Stimulated activated CD4-positive, alpha-beta T cell treated with anti-CD3 and anti-CD28 coated beads, Interleukin-2, amount 100 ng/mL, for 24 hours (primary cell): ENCODE measurements around the gene TGM2.

Experiments used
- DNase-seq, 2 donors: peaks; one replicate each; pipeline ENCODE4 v3.0.0-alpha.2; 2020

Gene TGM2

GRCh38 chr20:38143646-38144554, 21.2 kb downstream of the TGM2 start:
- DNase-seq, result no peak

- DNase-seq, result no peak
Observed at GRCh38 chr20:38143238-38143645, 21.8 kb downstream of the TGM2 start.

- DNase-seq, result no peak
Observed at GRCh38 chr20:38141889-38142494, 23.1 kb downstream of the TGM2 start.

GRCh38 chr20:38141204-38141888, 23.7 kb downstream of the TGM2 start:
- DNase-seq, result no peak

- DNase-seq, result no peak
Observed at GRCh38 chr20:38139977-38140753, 24.9 kb downstream of the TGM2 start.

GRCh38 chr20:38139156-38139912, 25.7 kb downstream of the TGM2 start:
- DNase-seq, result no peak

- no peak for DNase-seq
Observed at GRCh38 chr20:38138086-38138778, 26.8 kb downstream of the TGM2 start.

- no peak for DNase-seq
Observed at GRCh38 chr20:38137441-38138037, 27.5 kb downstream of the TGM2 start.

GRCh38 chr20:38136421-38137245, 28.4 kb downstream of the TGM2 start:
- no peak for DNase-seq

- no peak for DNase-seq
Observed at GRCh38 chr20:38135651-38136420, 29.2 kb downstream of the TGM2 start.

- no peak for DNase-seq
Observed at GRCh38 chr20:38135271-38135650, 29.8 kb downstream of the TGM2 start.

- DNase-seq, result no peak
Observed at GRCh38 chr20:38134427-38135270, 30.4 kb downstream of the TGM2 start.

GRCh38 chr20:38133680-38134426, 31.2 kb downstream of the TGM2 start:
- no peak for DNase-seq

- DNase-seq, result no peak
Observed at GRCh38 chr20:38132910-38133501, 32.1 kb downstream of the TGM2 start.

- no peak for DNase-seq
Observed at GRCh38 chr20:38132156-38132909, 32.7 kb downstream of the TGM2 start.

- DNase-seq, result no peak
Observed at GRCh38 chr20:38131588-38132121, 33.4 kb downstream of the TGM2 start.
